HG03432 (cell line): ENCODE results near the gene SGCA.
A peak's percentile ranks its signal among the peaks of the same experiment; 100 is the strongest.

Source experiments
- ATAC-seq: cut with Tn5 transposase; IDR thresholded peaks from one replicate; pipeline ENCODE4 v1.9.1; 2021; ENCODE audit warnings: mild to moderate bottlenecking, moderate library complexity; ENCODE audit not compliant: unreplicated experiment

Gene SGCA

DNA sequence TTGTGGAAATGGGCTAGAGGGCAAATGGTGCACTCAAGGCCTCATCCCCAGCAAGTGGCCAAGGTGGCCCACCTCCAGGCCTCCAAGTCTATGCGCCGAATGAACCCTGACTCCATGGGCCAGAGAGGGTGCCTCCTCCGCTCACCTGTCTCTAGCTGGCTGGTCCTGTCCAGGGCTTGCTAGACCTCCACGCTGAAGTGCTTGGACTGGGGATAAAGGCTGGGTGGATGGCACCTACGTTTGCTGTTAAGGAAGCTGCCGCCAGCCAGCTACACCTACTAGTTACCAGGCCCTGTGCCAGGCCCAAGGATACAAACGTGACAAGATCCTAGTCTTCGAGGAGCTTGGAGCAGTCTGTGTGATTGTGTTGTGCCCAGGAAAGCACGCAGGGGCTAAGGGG, 739 bp upstream of the SGCA start:
- no peak for ATAC-seq

DNA sequence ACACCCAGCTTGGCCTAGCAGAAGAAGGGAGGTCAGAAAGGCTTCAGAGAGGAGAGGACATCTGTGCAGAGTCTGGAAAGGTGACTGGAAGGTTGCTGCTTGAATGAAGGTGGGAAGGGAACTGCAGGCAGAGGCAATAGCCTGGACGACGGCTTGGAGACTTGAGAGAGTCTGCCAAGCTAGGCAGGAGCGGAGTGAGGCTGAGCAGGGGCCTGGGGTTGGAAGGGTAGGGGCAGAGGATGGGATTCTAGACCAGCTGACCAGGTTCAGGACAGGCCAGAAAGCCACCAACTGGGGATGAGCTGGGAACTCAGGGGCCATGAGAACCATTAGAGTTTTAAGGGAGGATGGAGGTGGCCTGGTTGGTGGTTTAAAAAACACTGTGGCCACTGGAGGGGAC, 339 bp upstream of the SGCA start:
- ATAC-seq = no peak

DNA sequence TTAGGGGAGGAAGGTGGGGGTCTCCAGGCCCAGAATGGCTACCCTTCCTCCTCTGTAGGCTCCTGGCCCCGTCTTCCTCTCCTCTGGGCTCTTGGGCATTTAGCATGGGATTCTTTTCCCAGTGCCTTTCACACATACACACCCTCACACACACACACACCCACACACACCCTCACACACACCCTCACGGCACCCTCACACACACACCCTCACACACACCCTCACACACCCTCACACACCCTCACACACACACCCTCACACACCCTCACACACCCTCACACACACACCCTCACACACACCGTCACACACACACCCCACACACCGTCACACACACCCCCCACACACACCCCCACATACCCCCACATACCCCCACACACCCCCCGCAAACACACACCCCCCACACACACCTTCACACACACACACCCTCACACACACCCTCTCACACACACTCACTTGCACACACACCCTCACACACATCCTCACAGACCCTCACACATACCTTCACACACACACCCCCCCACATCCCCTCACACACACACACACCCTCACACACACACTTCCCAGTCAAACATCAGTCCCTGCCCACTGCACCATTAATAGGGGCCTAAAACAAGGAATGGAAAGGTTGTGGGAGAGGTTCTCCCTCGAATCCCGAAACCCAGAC, 845 bp downstream of the SGCA start:
- ATAC-seq = no peak

DNA sequence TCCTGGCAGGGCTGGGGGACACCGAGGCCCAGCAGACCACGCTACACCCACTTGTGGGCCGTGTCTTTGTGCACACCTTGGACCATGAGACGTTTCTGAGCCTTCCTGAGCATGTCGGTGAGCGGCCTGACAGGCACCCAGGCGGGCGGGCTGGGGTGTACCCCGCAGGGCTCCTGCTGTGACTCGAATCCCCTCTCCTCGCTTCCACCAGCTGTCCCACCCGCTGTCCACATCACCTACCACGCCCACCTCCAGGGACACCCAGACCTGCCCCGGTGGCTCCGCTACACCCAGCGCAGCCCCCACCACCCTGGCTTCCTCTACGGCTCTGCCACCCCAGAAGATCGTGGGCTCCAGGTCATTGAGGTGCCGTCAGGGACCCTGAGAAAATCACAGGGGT, 1.6 kb downstream of the SGCA start:
- no peak for ATAC-seq

DNA sequence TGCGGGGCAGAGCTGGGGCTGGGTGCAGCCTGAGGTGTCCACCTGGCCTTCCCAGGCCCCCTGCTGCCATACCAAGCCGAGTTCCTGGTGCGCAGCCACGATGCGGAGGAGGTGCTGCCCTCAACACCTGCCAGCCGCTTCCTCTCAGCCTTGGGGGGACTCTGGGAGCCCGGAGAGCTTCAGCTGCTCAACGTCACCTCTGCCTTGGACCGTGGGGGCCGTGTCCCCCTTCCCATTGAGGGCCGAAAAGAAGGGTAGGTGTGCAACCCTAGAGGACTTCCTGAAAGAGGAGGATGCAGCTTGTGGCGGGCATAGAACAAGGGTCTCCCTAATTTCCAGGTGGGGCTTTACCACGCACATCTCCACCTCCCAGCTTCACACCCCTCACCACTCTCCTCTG, 2.5 kb downstream of the SGCA start:
- ATAC-seq = no peak

DNA sequence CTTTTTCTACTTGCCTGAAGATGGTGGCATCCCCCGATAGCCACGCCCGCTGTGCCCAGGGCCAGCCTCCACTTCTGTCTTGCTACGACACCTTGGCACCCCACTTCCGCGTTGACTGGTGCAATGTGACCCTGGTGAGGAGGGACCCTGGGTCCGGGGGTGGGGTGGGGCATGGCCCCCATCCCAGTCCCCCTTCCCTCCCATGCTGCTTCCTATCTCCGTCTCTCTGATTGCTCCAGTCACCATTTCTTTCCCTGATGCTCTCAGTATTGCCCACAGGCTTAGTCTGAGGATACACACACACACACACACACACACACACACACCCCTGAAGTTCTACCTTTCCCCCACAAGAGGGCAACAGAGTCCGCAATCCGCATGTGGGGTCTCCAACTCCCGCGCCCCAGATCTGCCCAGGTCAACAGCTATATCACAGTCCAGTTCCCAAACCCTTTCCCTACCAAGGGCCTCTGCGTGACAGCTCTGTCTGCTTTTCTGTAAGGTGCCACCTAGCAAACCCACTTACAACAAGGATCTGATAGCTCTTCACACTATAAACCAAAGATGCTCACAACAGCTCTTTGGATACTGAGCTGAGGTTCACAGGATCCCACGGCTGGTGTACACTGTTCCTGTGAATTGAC, 3.4 kb downstream of the SGCA start:
- no peak for ATAC-seq

DNA sequence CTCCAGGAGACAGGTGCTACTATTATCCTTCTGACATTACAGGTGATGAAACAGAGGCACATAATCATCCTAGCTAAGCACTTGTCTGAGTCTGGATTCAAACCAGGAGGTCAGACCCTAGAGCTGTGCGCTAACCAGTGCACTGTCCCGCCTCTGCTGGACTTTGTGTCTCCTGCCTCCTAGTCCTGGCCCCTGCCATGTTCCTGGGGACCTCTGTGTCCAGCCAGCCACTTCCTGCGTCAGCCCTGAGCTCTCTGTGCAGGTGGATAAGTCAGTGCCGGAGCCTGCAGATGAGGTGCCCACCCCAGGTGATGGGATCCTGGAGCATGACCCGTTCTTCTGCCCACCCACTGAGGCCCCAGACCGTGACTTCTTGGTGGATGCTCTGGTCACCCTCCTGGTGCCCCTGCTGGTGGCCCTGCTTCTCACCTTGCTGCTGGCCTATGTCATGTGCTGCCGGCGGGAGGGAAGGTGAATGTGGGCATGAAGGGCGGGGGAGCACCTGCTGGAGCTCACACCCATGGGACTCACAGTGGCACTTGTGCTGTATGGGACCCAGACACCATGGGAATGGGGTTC, 4.2 kb downstream of the SGCA start:
- ATAC-seq = no peak

DNA sequence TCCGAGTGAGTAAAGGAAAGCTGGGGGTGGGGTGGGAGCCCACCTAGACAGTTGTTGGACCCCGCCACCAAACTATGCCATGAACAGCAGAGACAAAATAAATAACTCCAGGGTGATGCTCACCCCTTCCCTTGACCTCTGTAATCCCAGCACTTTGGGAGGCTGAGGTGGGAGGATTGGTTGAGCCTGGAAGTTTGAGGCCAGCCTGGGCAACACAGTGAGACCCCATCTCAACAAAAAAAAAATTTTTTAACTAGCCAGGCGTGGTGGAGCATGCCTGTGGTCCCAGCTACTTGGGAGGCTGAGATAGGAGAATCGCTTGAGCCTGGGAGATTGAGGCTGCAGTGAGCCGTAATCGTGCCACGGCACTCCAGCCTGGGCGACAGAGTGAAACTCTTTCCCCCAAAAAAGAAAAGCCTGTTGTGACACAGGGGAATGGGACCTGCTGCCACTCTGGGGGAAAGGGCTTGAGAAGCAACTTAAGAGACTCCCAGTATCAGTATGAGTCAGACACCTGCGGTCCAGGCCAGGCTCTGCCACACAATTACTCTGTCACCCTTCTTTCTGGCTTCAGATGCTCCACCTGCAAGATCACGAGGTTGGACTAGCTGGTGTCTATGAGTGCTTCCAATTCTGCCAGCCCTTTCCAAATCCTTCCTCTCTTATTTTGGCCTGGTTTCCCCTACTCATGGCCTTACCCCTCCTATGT, 5.0 kb downstream of the SGCA start:
- peak; percentile 76 for ATAC-seq

DNA sequence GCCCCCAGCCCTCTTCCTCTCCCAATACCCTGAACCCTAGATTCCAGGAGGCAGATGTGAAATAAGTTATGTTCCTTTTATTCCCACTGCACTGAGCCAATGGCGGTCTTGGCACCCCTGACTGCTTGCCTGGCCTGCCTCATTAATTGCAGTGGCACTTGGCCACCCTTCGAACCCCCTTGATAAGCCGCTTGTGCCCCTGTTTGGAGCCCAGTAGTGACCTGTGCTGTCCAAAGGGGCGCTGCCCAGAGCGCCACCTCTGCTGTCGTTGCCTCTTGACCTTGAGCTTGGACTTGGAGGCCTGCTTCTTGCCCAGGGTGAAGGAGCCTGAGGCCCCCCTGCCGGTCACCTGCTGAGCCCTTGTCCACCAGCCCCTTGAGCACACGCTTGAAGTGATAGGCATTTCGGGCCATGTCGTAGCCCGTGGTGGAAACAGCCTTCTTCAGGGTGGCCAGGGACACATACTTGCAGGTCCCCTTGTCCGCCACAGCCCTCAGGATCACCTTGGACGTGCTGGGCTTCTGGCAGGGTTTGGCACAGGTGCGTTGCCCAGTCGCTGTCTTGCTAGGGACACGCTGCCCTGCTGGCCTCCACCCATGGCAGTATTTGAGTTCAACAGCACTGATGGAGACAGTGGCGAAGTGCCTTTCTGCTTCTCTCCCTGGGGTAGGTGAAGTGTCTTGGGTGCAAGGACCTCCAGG, 5.7 kb downstream of the SGCA start:
- no peak for ATAC-seq

DNA sequence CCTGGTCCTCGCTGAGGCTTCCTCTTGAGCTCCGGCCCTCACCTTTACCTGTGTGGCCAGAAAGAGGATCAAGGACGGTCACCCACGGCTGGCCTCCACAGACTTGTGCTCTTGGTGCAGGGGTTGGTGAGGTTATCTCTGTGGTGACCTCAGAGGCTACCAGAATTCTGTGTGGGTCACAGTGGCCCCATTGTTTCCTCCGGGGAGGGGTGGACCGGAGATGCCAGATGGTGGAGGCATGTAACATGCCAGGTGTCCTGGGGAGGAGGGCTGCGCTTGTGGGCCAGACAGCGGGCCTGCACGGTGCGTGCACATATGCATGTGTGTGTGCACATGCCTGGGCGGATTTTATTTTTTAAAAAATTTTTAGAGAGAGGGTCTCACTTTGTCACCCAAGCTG, 6.3 kb downstream of the SGCA start:
- ATAC-seq = no peak

DNA sequence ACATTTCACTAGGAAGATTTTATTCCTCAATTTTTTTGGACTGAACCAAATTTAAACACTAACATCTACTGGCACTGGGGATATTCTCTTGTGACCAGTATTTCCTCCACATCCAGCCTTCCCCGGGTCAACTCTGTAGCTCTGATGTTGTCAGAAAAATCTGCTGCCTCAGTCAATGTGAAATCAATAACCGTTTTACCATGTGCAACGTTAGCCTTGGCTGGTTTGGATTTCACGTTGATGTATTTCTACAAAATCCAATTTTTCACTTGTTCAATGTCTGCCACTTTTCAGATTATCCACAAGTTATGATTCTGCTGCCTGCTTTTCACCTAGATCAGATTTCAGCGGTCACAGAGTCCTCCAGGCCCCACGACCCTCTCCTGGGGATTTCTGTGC, 7.1 kb downstream of the SGCA start:
- no peak for ATAC-seq

DNA sequence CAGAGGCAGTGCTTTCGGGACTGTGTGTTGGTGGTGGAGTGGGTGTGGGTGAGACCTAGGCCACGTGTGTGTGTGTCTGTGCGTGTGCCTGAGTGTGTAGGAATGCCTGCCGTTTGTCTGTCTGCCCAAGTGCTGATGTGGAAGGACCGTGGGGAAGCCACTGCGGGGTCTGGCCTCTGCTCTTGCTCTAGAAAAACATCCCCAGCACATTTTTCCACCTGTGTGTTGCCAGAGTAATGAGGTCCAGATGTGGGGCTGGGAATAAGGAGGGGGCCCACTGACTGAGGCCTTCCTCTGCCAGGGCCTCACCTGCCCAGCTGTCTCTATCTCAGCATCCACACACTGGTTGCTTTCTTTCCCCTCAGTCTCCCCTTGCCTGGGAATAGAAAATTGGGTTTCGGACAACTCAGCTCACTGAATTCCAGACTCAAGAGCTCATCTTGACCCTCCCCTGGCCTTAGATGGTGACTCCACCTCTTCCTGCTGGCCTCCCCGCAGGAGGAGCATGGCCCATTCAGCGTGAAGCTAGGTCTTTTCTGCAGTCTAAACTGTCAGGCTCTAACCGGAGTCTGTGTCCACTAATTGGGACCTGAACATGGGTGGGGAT, 7.6 kb downstream of the SGCA start:
- ATAC-seq = no peak

DNA sequence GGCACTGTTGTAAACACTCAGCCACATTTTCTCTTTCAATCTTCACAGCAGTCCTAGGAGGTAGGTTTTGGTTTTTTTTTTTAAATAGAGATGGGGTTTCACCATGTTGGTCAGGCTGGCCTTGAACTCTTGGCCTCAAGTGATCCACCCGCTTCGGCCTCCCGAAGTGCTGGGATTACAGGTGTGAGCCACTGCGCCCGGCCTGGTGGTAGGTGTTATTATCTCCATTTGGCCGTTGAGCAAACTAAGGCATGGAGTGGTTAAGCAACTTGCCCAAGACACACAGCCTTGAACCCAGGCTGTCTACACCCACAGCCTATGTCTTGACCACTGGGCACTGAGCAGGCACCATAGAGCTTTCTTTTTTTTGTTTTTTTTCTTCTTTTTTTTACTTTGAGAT, 8.6 kb downstream of the SGCA start:
- ATAC-seq = no peak

DNA sequence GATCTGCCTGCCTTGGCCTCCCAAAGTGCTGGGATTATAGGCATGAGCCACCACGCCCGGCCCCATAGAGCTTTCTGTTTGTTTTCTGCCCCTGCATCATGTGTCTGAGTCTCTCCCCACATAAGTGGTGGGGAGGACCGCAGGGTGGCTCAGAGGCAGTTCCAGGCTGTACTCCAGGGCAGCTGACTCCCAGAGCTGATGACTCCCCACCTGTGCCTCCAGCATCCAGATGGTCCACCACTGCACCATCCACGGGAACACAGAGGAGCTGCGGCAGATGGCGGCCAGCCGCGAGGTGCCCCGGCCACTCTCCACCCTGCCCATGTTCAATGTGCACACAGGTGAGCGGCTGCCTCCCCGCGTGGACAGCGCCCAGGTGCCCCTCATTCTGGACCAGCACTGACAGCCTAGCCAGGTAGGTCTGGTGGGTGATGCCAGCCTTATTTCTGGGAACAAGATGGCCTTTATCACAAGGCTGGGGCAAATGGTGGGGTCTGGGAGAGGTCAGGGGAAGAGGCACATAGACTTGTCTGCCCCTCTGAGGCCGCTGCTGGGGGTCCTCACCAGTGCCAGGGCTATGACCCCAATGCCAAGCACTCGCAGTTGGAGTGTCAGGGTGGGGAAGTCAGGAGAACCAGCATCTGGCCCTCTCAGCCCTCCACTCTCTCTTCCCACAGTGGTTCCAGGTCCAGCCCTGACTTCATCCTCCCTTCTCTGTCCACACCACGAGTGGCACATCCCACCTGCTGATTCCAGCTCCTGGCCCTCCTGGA, 9.4 kb downstream of the SGCA start:
- ATAC-seq = no peak

DNA sequence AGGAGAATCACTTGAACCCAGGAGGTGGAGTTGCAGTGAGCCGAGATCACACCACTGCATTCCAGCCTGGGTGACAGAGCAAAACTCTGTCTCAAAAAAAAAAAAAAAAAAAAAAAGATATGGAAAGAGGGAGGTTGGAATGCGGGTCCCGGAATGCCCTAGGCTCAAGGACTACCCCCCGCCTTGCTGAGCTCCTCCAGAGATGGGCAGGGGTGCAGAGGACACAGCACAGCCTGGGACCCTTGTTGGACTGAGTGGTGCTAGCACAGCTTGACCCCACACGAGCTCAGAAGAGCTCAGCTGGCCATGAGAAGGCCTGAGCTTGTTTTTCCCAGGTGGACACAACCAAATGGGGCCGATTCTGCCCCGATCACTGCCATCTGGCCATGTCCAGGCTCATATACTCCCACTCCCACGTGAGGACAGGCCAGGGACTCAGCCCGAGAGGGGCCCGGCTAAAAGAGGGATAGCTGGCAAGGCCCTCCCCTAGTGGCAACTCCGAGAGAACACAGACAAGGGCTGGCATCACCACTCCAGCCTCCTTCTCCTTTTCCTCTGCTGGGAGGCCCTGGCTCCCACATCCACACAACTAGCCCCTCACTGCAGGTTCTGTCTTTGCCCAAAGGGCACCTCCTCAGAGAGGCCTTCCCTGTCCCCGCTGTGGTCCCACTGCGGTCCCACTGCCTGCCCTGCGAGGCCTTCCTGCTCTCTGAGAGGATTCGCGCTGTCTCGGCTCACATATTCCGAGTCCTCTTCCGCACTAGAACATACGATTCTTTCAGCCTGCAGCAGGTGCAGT, 11.0 kb downstream of the SGCA start:
- ATAC-seq = no peak

DNA sequence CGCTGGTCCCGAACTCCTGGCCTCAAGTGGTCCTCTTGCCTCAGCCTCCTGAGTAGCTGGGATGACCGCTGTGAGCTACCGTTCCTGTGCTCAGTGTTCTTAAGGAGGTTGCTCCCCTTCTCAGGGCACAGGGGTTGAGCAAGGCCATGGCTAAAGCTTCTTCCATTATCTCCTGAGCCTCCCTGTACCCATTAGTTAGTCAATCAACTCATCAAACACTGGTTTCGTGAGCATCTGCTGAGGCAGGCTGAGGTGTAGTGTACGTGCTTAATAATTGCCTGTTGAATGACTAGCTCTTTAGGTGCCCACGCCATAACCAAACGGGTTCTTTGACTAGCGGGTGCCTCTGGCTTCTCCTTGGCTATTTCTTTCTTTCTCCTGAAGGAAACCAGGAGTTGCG, 11.7 kb downstream of the SGCA start:
- no peak for ATAC-seq

DNA sequence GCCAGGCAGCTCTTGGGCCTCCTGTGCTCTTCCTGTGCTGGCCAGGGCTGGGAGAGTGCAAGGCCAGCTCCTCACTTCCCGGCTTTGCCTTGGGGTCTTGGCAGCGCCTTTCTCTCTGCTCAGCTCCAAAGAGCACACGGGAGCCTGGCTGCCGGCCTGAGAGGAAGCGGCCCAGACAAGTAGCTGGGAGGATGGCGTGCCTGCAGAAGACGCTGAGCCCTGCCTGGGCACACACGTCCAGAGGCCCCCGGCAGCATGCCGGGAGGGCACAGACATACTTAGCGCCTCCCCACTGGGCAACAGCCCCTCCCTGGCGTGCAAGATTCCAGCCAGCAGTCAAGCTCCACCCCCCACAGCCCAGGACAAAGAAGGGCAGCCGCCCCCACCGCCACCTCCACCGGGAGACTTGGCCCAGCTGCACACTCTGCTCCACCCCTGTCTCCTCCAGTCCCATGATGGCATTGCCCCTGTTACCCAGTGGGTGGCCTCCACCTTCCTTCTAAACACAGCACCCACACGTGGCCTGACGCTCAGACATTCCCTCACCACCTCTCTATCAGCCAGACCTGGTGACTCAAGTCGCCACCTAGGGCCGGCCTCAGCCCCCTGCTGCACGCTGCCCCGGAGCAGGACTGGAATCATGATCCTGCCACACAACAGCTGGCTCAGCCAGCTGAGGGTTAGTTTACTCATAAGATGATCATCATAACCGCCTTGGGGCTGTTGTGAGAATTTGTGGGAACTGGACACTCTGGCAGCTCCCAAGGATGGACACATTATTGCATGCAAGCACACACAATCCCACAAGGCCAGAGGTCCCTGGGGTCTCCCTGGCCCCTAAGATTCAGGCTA, 12.4 kb downstream of the SGCA start:
- ATAC-seq = peak; percentile 52

DNA sequence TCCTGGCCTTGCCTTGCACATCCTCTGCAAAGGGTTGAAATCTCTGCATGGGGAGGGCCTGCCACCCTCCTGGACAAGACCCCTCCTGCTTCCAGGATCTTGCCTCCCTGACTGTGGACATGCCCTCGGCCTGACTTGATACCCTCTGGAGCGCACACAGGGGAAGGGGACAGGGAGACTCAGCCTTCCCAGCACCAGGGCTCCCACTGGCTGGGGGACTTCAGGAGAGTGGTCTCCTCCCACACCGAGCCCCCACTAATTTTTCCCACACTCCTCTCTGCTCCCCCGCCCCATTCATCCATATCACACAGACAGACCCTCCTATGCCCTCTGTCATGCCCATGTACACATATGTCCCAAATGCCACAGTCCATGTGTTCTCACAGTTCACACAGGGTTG, 14.3 kb downstream of the SGCA start:
- ATAC-seq = no peak

DNA sequence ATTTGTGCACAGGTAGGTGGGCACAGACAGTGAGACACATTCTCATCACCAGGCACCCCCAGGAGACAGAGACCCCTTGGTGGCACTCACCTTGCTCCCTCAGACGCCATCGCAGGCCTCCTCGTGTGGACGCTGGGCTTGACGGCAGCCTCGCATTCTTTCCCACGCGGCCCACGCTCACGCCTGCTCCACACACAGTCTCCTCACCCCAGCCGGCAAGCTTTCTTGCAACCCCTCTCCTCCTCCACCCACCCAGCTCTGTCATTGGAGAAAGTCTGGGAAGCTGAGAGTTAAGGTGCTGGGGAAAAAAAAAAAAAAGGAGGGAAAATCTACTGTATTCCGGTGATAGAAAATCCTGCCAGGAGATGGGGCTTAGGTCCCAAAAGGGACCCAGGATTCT, 14.8 kb downstream of the SGCA start:
- ATAC-seq = no peak
